Activated CD8-positive, alpha-beta memory T cell treated with anti-CD3 and anti-CD28 coated beads, Interleukin-2, amount 50 U/mL, for 1 hour (primary cell): ENCODE measurements around the gene UBXN6.

ENCODE experiments used
- DNase-seq: peaks from one replicate; pipeline ENCODE4 v3.0.0-alpha.2; 2020; ENCODE audit errors: extremely low read depth

UBXN6 gene

GRCh38 chr19:4457654-4458395, at the start of gene UBXN6:
Gene UBXN6 (minus strand): TSS chr19:4457794. CDS start chr19:4457697, 97 bp downstream.
- peak; percentile 97 for DNase-seq

- no peak for DNase-seq
These were observed 49.5 kb upstream of the UBXN6 start for GRCh38 chr19:4507150-4507452.

- DNase-seq: no peak
These were observed 49.0 kb upstream of the UBXN6 start for GRCh38 chr19:4506449-4507149.

GRCh38 chr19:4505570-4506448, 48.2 kb upstream of the UBXN6 start:
- DNase-seq: no peak

- DNase-seq: no peak
These were observed 47.4 kb upstream of the UBXN6 start for GRCh38 chr19:4504891-4505569.

GRCh38 chr19:4504297-4504701, 46.7 kb upstream of the UBXN6 start:
- DNase-seq: no peak

GRCh38 chr19:4503825-4504170, 46.2 kb upstream of the UBXN6 start:
- no peak for DNase-seq

- no peak for DNase-seq
These were observed 45.7 kb upstream of the UBXN6 start for GRCh38 chr19:4503132-4503824.

GRCh38 chr19:4502282-4503131, 44.9 kb upstream of the UBXN6 start:
- DNase-seq: no peak

- no peak for DNase-seq
These were observed 44.1 kb upstream of the UBXN6 start for GRCh38 chr19:4501691-4502090.

- no peak for DNase-seq
These were observed 43.4 kb upstream of the UBXN6 start for GRCh38 chr19:4500841-4501591.

- no peak for DNase-seq
These were observed 42.3 kb upstream of the UBXN6 start for GRCh38 chr19:4499855-4500254.

- DNase-seq: no peak
These were observed 41.7 kb upstream of the UBXN6 start for GRCh38 chr19:4499318-4499717.

GRCh38 chr19:4498694-4499093, 41.1 kb upstream of the UBXN6 start:
- no peak for DNase-seq

GRCh38 chr19:4497770-4498389, 40.3 kb upstream of the UBXN6 start:
- DNase-seq: no peak

- no peak for DNase-seq
These were observed 38.7 kb upstream of the UBXN6 start for GRCh38 chr19:4496304-4496703.

GRCh38 chr19:4495471-4495870, 37.9 kb upstream of the UBXN6 start:
- no peak for DNase-seq

GRCh38 chr19:4494691-4495064, 37.1 kb upstream of the UBXN6 start:
- DNase-seq: no peak

- DNase-seq: no peak
These were observed 36.5 kb upstream of the UBXN6 start for GRCh38 chr19:4493929-4494690.
